H1 (cell line): Measurements from ENCODE around the gene TRPV6.

Experiments used
- JUND ChIP-seq: IDR thresholded peaks from 2 replicates; pipeline ENCODE4 v1.6.1; 2011; ENCODE audit warnings: mild to moderate bottlenecking, improper control_type of control experiment, low read length
- POLR2AphosphoS5 ChIP-seq: IDR thresholded peaks from 2 replicates; pipeline ENCODE4 v1.6.1; 2011; ENCODE audit warnings: low read depth, low read length
- TF ChIP-seq, protein P1 (sequence below): IDR thresholded peaks from 2 replicates; pipeline ENCODE4 v1.6.1; 2012; ENCODE audit warnings: low read length, inconsistent platforms

DNA sequence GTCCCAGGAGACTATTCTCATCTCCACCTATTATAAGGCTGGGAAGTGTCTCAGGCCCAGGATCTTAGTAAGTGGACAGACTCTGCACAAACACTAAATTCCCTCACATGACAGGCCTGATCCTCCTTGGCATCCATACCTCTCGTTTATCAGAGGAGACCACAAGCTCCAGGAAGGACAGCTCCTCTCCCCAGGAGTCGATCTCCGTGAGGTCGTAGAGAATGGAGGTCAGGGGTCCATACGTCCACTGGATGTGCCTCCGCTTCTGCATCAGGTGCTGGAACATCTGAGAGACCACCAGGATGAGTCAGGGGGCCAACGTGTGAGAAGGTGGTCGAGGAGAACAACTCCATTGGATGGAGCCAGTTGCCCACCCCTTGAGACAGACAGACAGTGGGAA is 42.4 kb upstream of the TRPV6 start:
- TF ChIP-seq, protein P1, sequence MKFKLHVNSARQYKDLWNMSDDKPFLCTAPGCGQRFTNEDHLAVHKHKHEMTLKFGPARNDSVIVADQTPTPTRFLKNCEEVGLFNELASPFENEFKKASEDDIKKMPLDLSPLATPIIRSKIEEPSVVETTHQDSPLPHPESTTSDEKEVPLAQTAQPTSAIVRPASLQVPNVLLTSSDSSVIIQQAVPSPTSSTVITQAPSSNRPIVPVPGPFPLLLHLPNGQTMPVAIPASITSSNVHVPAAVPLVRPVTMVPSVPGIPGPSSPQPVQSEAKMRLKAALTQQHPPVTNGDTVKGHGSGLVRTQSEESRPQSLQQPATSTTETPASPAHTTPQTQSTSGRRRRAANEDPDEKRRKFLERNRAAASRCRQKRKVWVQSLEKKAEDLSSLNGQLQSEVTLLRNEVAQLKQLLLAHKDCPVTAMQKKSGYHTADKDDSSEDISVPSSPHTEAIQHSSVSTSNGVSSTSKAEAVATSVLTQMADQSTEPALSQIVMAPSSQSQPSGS = no peak
- no peak for TF ChIP-seq POLR2AphosphoS5
- TF ChIP-seq JUND = no peak
